ENCODE data around the gene CALCR.

Gene CALCR

GRCh38 chr7:93430917-93431588, 143.5 kb downstream of the CALCR start:
- in situ Hi-C loops (cut with HindIII; ENCODE audit: low sequenced_read_pairs), result no loop called here
- no peak overlapping the region for H3K4me3 ChIP-seq (ENCODE audit: low read depth, low read length)
- TF ChIP-seq CTCF (IDR thresholded peaks at IDR 0.05; ENCODE audit: low read depth, low read length), result no peak
- DNase-seq (ENCODE audit: low read depth, low spot score), result no peak

GRCh38 chr7:93429563-93429962, 145.0 kb downstream of the CALCR start:
- in situ Hi-C loops (cut with HindIII; ENCODE audit: low sequenced_read_pairs), result no loop called here

GRCh38 chr7:93427107-93427506, 147.4 kb downstream of the CALCR start:
- TF ChIP-seq CTCF (IDR thresholded peaks at IDR 0.05; ENCODE audit: low read depth, low read length), result no peak
- in situ Hi-C loops (cut with HindIII; ENCODE audit: low sequenced_read_pairs), result no loop called here
- no peak for DNase-seq (ENCODE audit: low read depth, low spot score)
- no peak overlapping the region for H3K4me3 ChIP-seq (ENCODE audit: low read depth, low read length)

More at GRCh38 chr7:93429563-93429962, 145.0 kb downstream of the CALCR start:
- no peak for TF ChIP-seq CTCF (IDR thresholded peaks at IDR 0.05; ENCODE audit: low read depth, low read length)
- DNase-seq (ENCODE audit: low read depth, low spot score), result no peak
- no peak overlapping the region for H3K4me3 ChIP-seq (ENCODE audit: low read depth, low read length)

GRCh38 chr7:93426155-93426696, 148.3 kb downstream of the CALCR start:
- no peak overlapping the region for H3K4me3 ChIP-seq (ENCODE audit: low read depth, low read length)
- no peak for TF ChIP-seq CTCF (IDR thresholded peaks at IDR 0.05; ENCODE audit: low read depth, low read length)
- in situ Hi-C loops (cut with HindIII; ENCODE audit: low sequenced_read_pairs), result no loop called here
- no peak for DNase-seq (ENCODE audit: low read depth, low spot score)

- no peak for DNase-seq (ENCODE audit: low read depth, low spot score)
- no peak overlapping the region for H3K4me3 ChIP-seq (ENCODE audit: low read depth, low read length)
- TF ChIP-seq CTCF (IDR thresholded peaks at IDR 0.05; ENCODE audit: low read depth, low read length), result no peak
- in situ Hi-C loops (cut with HindIII; ENCODE audit: low sequenced_read_pairs), result no loop called here
These were observed 159.9 kb downstream of the CALCR start for GRCh38 chr7:93414574-93414973.

GRCh38 chr7:93409324-93409723, 165.2 kb downstream of the CALCR start:
- in situ Hi-C loops (cut with HindIII; ENCODE audit: low sequenced_read_pairs), result no loop called here
- no peak for TF ChIP-seq CTCF (IDR thresholded peaks at IDR 0.05; ENCODE audit: low read depth, low read length)
- DNase-seq (ENCODE audit: low read depth, low spot score), result no peak
- H3K4me3 ChIP-seq (ENCODE audit: low read depth, low read length), result no peak overlapping the region

Measured in astrocyte of the spinal cord (primary cell).